HG02885 (cell line): ENCODE data around the gene BCL11A.
"Not testable (repeated sequence)": the region's sequence is repeated elsewhere in the genome, so short reads cannot be mapped to it uniquely, and the experiment has no call there.

ENCODE experiments used
- ATAC-seq: cut with Tn5 transposase; IDR thresholded peaks from one replicate; pipeline ENCODE4 v1.9.1; 2021; ENCODE audit warnings: mild to moderate bottlenecking; ENCODE audit not compliant: unreplicated experiment, poor library complexity

BCL11A gene

DNA sequence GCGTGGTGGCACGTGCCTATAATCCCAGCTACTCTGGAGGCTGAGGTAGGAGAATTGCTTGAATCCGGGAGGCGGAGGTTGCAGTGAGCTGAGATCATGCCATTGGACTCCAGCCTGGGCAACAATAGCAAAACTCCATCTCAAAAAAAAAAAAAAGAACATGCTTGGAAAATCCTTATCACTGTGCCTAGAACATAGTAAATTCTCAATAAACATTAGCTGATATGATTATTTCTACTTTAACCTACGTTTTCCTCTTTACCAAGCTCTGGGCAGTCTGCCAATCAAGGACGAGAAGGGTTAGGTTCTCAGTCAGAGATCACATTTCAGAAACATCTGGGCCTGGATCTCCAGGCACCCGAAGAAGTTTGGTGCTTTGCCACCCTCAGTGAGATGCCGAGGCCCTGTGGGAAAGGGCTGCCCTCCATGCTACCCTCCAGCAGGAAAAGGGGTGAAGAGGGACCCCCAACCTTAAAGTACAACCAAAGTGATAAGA, 107.7 kb downstream of the BCL11A start:
- no peak for ATAC-seq

DNA sequence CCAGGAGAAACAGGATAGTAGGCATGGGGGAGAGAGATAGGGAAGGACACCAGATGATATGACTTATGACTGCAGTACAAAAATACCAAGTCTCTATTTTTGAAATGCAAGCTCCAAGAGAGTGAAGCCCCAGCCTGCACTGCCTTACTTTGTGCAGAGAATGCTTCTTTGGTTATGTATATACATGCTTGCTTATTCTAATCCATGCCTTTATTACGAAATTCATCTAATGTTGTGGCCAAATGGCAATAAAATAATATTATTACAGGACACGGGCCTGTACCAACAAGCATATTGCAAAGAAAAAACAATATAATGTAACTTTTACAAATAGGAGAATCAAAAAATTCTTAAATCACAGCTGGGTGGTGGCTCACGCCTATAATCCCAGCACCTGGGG, 110.8 kb downstream of the BCL11A start:
- ATAC-seq, result no peak

- no peak for ATAC-seq
These were observed 111.7 kb downstream of the BCL11A start for GRCh38 chr2:60441800-60442199.

DNA sequence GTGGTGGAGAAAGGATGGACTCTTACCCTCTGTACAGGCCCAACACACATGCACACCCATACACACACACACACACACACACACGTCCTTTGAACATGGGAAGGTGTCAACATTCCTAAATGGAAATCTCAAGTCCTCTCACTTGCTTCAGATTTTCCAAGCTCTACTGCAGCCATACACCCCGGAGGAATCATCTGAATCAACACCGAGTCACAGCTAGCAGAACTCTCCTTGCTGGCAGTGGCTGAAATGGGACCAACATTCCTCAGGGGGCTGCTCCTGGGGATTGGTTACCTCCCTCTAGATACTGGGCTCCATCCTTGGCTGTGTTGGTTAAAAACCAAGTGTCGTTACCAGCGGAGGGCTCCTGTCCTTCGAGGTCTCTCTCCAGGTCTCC, 112.7 kb downstream of the BCL11A start:
- no peak for ATAC-seq

DNA sequence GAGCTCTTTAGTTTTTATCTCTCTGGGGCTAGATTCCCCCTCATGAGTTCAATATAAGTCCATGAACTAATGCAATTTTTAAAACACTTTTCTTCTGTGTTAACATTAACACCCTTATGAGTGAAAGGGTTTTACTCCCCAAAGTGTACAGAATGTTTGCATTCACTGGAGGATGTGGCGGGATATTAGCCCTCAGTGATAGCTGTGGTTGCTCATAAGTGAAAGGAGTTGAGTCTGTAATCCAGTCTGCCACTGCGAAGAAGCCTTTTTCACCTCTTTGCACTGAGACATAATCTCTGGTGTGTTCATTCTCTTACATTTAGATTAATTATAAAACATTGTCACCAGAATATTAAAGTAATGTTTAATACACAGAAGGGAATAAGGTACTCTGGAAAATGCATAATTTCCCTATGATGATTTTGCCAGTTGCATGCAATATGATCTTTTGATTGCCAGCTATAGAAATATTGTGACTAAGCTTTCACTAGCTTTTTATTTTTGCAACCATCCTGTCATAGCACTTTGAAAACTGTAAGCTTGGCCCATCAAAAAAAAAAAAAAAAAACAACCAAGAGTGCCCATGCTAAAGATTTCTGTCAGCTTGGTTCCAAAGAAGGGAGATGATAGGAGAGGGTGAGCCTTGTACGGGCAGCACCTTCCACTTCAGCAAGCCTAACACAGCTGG, 113.2 kb downstream of the BCL11A start:
- no peak for ATAC-seq

DNA sequence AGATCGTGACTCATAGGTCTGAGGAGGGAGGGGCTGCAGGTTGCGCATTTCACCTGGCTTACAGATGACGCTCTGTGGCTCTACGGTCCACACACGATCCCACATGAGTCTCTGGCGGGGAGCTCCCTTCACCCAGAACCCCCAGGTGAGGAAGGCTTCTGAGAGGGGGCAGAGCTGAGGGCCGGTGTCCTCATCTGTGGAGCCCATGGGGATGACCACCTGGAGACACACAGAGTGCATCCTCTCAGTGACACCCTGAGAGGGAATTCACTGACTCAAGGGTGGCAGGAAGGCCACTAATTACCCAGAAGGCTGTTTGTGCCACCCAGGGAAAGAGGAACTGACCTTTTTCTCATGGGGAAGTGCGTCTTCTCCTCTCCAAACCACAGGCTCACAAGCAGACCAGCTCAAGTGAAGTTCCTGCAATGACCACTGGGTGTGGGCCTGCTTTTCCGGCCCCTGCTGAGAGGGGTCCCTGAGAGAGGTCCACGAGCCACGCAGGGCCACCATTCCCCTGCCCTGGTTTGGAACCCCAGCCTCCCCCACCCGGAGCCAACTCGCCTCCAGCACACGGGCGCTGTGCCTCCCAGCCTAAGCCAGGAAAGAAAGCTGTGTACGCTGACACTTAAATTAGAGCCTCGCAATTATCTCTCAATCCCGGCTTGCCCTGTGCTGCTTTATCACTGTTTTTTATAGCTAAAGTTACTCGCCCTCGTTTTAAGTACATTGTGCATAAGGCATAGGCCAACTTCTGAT, 114.1 kb downstream of the BCL11A start:
- ATAC-seq, result peak; percentile 98

DNA sequence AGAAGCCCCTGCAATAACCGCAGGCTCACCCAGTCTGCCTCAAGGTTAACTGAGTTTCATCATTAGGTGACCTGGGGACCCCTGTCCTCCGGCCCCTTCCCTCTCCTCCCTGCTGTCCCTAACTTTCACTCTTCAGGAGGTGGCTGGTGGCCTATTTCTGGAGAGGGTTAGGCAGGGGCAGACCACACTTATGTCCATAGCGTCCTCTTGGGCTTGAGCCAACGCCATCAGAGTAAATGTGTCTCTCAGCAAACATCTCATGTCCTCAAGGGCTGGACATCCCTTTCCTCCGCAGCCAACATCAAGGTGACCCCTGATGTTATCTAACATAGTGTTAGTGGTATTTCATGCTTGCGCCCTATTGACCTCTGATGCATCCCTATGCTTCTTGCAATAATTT, 114.8 kb downstream of the BCL11A start:
- no peak for ATAC-seq

DNA sequence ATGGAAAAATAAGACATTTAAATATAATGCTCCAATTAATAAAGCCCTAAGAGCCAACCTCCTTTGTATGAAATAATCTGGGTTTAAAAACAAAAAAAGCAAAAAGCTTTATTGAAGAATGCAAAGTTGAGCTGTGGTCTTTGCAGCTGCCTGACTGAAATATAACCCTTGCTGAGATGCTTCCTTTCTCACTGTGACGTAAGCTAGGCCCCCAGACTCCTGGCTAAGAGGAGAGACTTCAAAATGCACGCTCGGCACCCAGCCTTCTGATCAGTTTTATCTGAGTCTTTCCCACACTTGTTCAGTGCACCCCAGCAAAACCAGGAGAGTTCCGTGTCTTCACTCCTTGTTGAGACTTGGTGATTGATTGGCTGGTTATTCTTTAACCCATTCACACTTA, 115.3 kb downstream of the BCL11A start:
- no peak for ATAC-seq

GRCh38 chr2:60437080-60437696, 116.3 kb downstream of the BCL11A start:
- no peak for ATAC-seq

- no peak for ATAC-seq
These were observed 120.3 kb downstream of the BCL11A start for GRCh38 chr2:60433018-60433596.

DNA sequence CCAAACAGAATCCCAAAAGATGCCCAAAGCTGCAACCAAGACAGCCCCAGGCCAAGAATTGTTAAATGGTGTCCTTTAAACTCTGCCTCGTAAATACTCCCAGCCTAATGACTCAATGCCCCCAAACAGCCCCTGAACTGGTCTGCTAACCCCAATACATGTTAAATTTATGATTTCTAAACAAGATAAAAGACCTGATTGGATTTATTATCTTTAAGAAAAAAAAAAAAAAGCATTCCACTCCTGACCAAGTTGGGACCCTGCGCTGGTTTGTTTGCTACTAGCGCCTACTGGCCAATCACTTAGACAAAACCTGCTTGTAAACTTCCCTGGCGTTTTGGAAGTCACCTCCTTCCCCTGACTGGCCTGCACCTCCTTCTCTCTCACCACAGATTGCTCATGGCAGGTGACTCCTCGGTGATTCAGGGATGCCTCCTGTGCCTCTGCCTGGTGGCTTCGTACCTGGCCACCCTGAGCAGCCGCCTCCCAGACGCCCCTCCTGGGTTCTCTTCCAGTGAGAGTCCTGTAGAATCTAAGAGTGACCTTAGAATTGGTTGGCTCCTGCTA, 121.3 kb downstream of the BCL11A start:
- ATAC-seq, result no peak

DNA sequence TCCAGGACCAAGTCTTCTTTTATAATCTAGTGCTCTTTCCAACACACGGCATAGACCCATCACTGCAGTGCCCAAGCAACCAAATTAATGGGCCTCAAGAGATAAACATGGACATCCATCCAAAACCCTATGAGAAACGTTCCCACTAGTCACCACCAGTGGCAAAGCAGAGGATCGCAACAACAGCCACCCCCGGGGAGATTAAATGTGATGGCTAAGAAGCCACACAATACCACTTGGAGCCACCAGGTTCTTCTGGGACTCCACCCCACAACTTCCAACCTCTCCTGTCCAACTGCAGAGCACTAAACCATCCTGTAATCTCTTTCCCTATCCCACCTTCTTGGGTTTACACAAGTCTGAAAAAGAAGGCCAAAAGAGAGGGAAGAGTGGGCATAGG, 123.8 kb downstream of the BCL11A start:
- ATAC-seq, result no peak

DNA sequence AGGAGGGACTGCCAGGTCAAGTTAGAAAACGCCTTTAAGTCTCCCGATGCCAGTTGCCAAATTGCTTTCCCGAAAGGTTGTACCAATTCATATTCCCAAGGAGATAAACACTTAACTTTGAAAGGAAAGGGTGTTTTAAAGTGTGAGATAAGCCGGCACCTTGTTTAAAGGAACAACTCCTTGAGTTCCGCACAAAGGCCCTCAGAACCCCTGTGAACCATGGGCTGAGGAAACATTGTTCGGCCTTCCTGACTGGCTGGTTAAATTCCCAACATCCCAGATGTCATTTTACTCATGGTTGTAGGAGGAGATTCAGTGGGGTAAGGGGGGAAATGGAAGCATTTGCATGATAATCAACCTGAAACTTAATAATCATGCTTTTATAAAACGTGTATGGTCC, 126.6 kb downstream of the BCL11A start:
- ATAC-seq, result no peak

GRCh38 chr2:60426341-60426740, 127.1 kb downstream of the BCL11A start:
- ATAC-seq, result no peak

- no peak for ATAC-seq
These were observed 129.2 kb downstream of the BCL11A start for GRCh38 chr2:60424233-60424632.

DNA sequence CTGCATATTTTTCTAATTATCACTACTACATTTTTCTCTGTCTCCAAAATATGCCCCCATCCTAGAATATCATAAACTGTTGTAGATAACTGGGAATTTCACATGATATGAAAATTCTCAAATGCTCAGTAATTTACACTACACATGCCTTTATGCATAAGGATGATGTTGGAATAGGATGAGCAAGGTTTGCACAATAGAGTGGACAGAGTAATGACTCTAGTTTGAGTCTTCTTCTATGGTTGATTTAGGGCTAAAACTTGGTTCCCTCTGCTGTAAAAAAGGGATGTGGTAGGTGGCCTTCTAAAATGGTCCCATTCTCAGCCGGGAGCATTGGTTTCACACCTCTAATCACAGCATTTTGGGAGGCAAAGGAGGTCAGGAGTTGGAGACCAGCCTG, 129.9 kb downstream of the BCL11A start:
- ATAC-seq, result no peak

GRCh38 chr2:60422826-60423483, 130.5 kb downstream of the BCL11A start:
- ATAC-seq, result no peak

GRCh38 chr2:60417210-60417609, 136.2 kb downstream of the BCL11A start:
- ATAC-seq, result not testable (repeated sequence)

DNA sequence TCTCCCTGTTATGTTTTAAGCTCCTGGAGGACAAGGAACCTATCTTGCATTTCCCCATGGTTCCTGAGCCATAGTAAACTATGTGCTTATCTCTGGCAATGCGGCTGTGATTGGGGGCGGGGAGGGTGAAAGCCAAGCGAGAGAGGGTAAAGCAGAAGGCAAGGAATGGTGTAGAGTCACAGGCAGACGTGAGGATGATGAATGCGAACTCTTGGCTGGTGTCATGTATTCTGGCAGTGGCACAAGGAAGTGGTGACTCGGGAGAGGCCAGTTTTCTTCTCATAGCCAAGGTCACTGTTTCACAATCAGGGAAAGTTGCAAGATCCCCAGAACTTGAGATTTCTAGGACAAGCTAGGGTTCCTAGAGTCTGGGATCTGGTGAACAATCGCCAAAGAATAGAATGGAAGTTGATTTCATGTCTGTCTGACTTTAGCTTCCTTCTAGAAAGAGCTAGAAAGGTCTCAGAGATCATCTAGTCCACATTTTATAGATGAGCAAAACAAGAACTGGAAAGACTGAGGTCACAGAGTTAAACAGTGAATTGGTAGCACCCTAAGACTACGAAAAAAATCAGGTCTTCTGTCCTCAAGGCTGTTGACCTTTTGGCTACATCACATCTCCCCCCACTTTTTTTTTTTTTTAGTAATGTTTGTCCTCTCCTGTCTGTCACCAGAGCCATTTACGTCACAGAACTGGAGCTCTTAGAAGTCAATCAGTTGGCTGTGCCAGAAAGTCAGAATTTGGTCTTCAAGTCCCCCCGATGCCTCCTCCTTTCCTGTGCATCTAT, 137.0 kb downstream of the BCL11A start:
- no peak for ATAC-seq
